PFSK-1 (cell line): ENCODE data around the gene COL4A2.

ENCODE experiments used
- FOXP2 ChIP-seq: optimal IDR thresholded peaks from 2 replicates; pipeline ENCODE3; 2011; ENCODE audit warnings: borderline replicate concordance, control low read depth, inconsistent platforms; ENCODE audit not compliant: insufficient read depth; ENCODE audit errors: extremely low read length, extremely low read depth
- POLR2AphosphoS5 ChIP-seq: IDR thresholded peaks from 2 replicates; pipeline ENCODE4 v1.6.1; 2012; ENCODE audit warnings: low read depth, mild to moderate bottlenecking, control low read depth, low read length, moderate library complexity
- SIN3A ChIP-seq: IDR thresholded peaks from 2 replicates; pipeline ENCODE4 v1.6.1; 2012; ENCODE audit warnings: mild to moderate bottlenecking, low read length, moderate library complexity, borderline replicate concordance; ENCODE audit not compliant: insufficient read depth
- TAF1 ChIP-seq: IDR thresholded peaks from 2 replicates; pipeline ENCODE4 v1.6.1; 2012; ENCODE audit warnings: low read length, control low read depth, borderline replicate concordance; ENCODE audit not compliant: insufficient read depth
- TF ChIP-seq, protein P1 (sequence below), 2 experiments: IDR thresholded peaks; 2 replicates each; pipeline versions ENCODE4 v1.6.1 to v1.8.0; 2011 to 2012; ENCODE audit warnings: low read depth in 2 of 2, low read length in 2 of 2, control low read depth in 1 of 2, inconsistent platforms in 1 of 2, mild to moderate bottlenecking in 1 of 2, moderate library complexity in 1 of 2; ENCODE audit not compliant: insufficient read depth in 1 of 2

COL4A2 gene

DNA sequence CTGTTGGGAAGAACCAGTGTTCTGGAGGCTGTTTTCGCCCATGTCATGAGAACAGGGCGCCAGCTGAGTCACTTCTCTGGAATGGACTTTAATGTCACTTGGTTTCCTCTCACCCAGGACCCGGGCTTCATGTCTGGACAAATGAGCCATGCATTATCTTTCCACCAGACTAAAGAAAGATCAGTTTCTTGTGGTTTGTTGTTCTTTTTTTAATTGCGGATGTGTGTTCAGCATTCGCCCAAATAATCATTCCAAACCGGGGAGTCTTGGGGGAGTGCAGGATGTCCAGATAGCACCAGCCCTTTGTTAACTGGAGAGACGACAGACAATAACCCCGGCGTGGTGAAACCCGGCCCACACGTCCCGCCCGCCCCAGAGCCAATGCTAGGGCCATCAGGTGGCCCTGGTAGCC lies 102.5 kb downstream of the COL4A2 start:
- no peak for TF ChIP-seq SIN3A
- no peak for TF ChIP-seq POLR2AphosphoS5

DNA sequence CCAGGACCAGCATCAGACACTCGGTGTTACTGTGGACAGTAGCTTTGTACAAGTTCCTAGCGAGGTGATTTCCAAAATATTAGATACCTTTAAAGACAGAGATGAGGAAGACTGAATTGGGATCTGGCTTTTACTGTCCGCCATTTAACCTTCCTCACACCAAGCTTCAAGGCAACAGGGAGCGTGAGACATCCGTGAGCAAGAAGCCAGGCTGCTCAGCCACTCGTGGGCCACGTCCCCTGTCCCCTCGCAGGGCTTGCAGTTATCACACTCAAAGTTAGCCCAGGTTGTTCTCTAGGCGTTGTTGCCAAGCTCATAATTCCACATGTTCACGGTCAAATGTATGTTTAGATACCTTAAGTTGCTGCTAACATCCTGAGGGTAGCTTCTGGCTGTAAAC lies 102.9 kb downstream of the COL4A2 start:
- no peak for TF ChIP-seq SIN3A
- TF ChIP-seq FOXP2: no peak
- TF ChIP-seq TAF1: no peak
- no peak for TF ChIP-seq POLR2AphosphoS5
- TF ChIP-seq, protein P1, sequence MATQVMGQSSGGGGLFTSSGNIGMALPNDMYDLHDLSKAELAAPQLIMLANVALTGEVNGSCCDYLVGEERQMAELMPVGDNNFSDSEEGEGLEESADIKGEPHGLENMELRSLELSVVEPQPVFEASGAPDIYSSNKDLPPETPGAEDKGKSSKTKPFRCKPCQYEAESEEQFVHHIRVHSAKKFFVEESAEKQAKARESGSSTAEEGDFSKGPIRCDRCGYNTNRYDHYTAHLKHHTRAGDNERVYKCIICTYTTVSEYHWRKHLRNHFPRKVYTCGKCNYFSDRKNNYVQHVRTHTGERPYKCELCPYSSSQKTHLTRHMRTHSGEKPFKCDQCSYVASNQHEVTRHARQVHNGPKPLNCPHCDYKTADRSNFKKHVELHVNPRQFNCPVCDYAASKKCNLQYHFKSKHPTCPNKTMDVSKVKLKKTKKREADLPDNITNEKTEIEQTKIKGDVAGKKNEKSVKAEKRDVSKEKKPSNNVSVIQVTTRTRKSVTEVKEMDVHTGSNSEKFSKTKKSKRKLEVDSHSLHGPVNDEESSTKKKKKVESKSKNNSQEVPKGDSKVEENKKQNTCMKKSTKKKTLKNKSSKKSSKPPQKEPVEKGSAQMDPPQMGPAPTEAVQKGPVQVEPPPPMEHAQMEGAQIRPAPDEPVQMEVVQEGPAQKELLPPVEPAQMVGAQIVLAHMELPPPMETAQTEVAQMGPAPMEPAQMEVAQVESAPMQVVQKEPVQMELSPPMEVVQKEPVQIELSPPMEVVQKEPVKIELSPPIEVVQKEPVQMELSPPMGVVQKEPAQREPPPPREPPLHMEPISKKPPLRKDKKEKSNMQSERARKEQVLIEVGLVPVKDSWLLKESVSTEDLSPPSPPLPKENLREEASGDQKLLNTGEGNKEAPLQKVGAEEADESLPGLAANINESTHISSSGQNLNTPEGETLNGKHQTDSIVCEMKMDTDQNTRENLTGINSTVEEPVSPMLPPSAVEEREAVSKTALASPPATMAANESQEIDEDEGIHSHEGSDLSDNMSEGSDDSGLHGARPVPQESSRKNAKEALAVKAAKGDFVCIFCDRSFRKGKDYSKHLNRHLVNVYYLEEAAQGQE (IDR thresholded peaks at IDR 0.05; ENCODE audit: insufficient read depth in 1 of 2, low read depth in 2 of 2, low read length in 2 of 2): no peak

DNA sequence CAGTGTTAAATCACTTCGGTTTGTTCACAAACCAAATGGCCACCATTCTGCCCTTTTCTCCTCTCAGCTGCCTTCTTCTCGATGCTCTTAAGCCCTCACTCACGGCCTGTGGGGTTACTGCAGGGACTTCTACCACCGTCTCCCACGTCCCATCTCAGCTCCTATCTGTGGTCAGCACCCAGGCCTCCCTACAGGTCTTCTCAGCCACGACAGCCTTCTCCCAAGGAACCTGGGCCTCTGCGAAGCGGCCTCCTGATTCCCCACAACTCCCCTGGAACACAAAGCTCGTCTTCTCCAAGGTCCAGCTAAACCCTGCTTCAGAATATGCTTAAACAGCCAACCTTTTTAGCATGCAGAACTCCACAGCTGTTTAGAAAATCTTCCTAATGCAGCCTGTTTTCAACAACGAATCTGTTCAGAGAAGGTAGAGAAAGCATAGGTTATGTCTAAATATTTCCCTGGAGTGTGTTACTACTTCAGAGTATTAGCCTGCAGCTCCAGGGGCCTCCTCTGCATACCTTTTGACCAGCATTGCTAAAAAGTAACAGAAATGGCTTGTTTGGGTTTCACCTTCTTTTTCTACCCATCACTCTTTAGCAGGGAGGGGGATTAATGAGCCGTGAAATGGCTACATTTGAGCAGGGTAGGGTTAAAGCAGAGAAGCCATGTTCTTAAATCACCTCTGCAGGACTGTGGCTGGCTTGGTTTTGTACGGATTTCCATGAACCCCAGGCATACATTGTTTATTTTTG lies 104.0 kb downstream of the COL4A2 start:
- TF ChIP-seq SIN3A (no peak), POLR2AphosphoS5 (no peak)

DNA sequence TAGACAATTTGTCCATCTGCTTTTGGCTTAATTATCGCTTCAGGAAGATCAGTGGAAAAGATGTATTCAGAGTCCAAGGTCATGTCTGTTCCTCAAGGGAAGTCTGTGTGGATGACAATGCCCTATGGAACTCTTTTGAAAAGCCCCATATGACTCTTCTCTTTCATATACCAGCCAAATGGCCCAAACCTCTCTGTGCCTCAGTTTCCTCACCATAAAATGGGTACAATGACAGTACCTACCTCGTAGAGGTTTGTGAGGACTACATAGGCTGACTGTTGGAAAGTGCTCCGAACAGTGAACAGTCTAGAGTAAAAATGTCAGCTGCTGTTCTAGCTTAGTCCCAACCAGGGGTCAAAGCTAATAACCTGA lies 104.6 kb downstream of the COL4A2 start:
- TF ChIP-seq, protein P1 (IDR thresholded peaks at IDR 0.05; ENCODE audit: insufficient read depth in 1 of 2, low read depth in 2 of 2, low read length in 2 of 2): no peak
- TF ChIP-seq POLR2AphosphoS5: no peak
- no peak for TF ChIP-seq SIN3A
- TF ChIP-seq TAF1: no peak
- TF ChIP-seq FOXP2: no peak

DNA sequence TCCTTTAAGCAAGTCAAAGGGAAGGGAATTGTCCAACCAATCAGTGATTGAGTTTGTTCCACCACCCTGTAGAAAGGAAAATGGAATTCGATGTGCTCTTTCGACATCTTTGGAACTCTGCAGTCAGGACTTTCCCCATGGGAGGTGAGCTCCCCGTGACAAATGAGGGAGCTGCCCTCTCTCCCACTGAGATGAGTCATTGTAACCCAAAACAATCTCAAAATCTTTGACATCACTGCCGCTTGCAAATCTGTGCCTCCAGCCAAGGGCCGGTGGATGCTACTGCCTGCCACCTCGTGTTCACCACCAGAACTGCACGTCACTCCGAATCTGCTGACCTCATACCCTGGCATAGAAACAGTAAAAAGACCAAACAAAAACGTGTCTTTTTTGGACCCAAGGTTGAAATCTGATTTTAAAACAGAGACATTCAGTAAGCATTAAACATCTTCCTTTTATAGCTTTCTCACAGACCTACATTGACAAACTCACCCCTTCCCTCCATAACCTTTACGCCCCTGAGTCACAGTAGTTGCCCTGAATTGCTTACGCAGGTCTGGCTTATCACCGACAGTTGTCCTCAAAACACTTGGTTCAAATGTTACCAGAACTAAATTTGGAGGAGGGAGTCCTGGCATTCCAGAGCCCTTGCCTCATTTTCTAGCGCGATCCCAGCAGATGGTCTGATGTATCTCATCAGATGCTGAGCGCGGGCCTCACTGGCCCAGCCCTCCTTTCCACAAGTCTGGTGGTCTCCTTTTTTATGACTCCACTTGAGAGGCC lies 105.2 kb downstream of the COL4A2 start:
- TF ChIP-seq SIN3A: no peak
- TF ChIP-seq FOXP2: no peak
- TF ChIP-seq, protein P1 (IDR thresholded peaks at IDR 0.05; ENCODE audit: insufficient read depth in 1 of 2, low read depth in 2 of 2, low read length in 2 of 2): no peak
- no peak for TF ChIP-seq POLR2AphosphoS5

DNA sequence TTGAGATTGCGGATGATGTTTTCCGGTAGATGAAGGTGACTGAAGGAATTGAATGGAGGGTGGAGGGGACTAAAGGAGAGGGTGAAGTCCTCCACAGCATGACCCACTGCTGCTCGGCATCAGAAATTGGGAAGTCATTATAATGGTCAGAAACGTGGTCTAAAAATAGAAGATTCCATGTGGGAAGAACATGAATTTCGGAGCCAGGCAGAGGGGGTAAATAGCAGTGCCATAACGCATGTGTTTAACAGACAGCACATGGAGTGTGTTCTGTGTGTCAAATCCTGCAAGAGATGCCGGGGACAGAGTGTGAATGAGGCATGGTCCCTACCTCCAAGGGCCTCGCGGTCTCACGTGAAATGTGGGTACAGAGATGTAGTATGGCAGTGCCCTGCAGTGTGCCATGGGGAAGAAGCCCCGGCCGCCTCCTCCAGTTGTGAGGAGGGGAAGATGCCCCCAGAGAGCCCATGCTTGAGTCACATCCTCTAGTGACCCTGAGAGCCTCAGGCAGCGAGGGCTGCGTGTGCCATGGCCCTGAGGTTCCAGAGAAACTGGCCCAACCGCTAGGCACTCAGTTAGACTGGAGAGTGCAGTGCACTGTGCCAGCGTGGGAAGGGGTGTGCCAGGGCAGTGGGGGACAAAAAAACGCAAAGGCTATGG lies 106.1 kb downstream of the COL4A2 start:
- TF ChIP-seq SIN3A (no peak), POLR2AphosphoS5 (no peak), TAF1 (no peak)
